Stimulated activated CD4-positive, alpha-beta T cell treated with anti-CD3 and anti-CD28 coated beads, Interleukin-2, amount 100 ng/mL, for 48 hours (primary cell): Measurements from ENCODE around the gene NEFH.
"Not testable (repeated sequence)": the region's sequence is repeated elsewhere in the genome, so short reads cannot be mapped to it uniquely, and the experiment has no call there.

Experiments
- DNase-seq, 2 donors: peaks; one replicate each; pipeline ENCODE4 v3.0.0-alpha.2; 2020

The NEFH gene, protein sequence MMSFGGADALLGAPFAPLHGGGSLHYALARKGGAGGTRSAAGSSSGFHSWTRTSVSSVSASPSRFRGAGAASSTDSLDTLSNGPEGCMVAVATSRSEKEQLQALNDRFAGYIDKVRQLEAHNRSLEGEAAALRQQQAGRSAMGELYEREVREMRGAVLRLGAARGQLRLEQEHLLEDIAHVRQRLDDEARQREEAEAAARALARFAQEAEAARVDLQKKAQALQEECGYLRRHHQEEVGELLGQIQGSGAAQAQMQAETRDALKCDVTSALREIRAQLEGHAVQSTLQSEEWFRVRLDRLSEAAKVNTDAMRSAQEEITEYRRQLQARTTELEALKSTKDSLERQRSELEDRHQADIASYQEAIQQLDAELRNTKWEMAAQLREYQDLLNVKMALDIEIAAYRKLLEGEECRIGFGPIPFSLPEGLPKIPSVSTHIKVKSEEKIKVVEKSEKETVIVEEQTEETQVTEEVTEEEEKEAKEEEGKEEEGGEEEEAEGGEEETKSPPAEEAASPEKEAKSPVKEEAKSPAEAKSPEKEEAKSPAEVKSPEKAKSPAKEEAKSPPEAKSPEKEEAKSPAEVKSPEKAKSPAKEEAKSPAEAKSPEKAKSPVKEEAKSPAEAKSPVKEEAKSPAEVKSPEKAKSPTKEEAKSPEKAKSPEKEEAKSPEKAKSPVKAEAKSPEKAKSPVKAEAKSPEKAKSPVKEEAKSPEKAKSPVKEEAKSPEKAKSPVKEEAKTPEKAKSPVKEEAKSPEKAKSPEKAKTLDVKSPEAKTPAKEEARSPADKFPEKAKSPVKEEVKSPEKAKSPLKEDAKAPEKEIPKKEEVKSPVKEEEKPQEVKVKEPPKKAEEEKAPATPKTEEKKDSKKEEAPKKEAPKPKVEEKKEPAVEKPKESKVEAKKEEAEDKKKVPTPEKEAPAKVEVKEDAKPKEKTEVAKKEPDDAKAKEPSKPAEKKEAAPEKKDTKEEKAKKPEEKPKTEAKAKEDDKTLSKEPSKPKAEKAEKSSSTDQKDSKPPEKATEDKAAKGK

DNA sequence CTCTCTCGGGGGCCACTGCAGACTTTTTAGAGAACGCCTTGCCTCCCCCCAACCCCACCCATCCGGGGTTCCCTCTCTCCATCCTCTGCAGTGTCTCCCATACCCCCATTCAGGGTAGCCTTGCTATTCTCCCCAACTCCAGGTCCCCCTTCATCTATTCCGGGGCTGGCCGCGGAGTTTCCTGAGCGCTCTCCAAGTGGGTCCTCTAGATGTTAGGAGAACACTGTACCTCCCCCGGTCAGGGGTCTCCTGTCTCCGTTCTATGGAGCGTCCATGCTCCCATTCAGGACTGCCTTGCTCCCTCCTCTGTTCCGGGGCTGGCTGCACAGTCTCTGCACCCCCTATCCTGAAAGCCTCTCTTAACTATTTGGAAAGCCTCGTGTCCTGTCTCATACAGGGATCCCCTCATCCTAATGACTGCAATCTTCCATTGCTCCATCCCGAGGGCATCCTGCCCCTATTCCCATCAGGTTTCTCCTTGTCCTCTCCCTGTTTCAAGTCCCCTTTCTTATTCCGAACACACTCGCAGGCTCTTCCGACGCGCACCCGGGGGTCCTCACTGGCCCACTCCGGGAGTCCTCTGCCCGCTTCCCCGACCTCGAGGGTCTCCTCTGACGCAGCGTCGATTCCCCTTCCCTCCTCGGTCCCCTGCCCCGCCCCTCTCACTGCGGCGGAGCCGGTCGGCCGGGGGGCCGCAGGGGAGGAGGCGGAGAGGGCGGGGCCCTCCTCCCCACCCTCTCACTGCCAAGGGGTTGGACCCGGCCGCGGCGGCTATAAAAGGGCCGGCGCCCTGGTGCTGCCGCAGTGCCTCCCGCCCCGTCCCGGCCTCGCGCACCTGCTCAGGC lies at the start of gene NEFH:
Gene NEFH, plus strand, starts transcription at position 802 of the 845 bp plus-strand sequence. CDS start 45 bp downstream, outside the sequence.
- no peak for DNase-seq

GRCh38 chr22:29431986-29432385 lies 48.0 kb upstream of the NEFH start:
- DNase-seq = no peak

GRCh38 chr22:29433856-29434255 lies 46.2 kb upstream of the NEFH start:
- DNase-seq = no peak

DNA sequence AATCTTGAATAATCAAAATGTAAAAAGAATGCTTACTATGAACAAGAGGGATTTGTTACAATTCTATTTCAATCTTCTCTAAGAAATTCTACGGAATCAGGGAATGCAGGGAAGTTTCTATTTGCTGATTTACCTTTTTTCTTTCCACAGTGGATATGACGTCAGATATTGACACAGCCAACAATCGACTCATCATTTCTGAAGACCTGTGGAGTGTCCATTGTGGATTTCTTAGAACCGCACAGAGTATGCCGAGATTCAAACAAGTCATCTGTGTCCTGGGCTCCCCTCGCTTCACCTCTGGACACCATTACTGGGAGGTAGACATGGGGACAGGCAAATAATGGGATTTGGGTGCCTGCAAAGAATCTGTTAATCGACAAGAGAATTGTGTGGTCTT lies 45.7 kb upstream of the NEFH start:
- no peak for DNase-seq

GRCh38 chr22:29435236-29436136 lies 44.5 kb upstream of the NEFH start:
- DNase-seq = no peak

GRCh38 chr22:29438283-29438682 lies 41.7 kb upstream of the NEFH start, which contains the start of gene RFPL1:
Gene RFPL1, plus strand, starts transcription at chr22:29438583.
- not testable (repeated sequence) for DNase-seq

DNA sequence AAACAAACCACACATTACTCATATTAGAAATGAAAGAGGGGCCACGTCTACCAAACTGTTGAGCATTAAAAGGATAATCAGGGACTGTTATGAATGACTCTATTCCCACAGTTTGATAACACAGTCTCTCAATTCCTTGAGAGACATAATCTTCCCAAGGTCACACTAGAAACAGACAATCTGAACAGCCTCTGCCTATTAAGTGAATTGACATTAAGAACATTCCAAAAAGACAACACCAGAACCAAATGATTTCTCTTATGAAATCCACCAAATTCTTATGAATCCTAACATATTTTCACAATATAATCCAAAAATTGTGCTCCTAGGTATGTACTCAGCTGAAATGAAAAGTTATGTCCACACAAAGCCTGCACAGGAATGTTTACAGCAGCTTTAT lies 37.0 kb upstream of the NEFH start:
- no peak for DNase-seq

DNA sequence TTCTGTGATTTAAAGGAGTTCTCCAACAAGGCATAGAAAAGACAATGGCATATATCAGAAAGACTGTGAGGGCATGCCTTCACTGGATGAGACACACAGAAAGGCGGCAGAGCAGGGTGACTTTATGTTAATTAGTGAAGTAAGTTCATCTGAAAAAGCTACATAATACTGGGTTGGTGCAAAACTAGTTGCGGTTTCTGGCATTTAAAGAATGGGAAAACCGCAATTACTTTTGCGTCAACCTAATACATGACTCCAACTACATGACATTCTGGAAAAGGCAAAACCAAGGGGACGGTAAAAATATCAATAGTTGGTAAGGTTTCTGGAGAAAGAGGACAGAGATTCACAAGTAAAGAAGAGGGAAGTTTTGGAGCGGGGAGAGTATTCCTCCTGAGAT lies 36.6 kb upstream of the NEFH start:
- no peak for DNase-seq

DNA sequence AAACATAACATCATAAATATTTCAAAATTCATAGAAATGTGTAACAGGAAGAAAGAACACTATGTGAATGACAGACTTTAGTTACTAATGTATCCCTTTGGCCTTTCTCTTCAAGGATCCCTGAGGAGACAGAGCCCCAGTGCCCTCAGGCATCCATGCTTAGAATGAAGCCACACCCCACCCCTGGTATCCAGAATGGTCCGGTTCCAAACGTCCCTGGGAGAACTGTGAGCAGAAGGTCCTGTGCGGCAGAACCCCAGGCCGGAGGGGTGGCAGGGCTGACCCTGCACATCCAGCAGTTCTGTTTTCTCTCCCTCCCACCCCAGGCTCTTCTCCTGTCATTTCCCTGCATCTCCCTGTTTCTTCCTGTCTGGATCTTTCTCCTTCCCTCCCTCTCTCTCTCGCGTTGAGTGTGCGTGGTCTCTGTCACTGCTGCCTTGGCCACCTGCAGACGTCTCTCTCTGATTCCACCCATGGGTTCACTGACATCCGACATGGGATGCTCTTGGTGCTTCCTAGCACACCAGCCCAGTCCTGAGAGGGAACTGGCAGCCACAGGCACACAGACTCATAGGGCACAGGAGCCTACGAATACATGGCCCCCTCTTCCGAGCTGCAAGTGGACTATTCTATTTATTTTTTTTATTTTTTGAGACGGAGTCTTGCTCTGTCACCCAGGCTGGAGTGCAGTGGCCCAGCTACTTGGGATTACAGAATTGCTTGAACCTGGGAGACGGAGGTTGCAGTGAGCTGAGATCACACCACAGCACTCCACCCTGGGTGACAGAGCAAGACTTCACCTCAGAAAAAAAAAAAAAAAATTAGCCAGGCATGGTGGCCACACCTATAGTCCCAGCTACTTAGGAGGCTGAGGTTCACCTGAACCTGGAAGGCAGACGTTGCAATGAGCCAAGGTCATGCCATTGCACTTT lies 35.9 kb upstream of the NEFH start:
- no peak for DNase-seq

DNA sequence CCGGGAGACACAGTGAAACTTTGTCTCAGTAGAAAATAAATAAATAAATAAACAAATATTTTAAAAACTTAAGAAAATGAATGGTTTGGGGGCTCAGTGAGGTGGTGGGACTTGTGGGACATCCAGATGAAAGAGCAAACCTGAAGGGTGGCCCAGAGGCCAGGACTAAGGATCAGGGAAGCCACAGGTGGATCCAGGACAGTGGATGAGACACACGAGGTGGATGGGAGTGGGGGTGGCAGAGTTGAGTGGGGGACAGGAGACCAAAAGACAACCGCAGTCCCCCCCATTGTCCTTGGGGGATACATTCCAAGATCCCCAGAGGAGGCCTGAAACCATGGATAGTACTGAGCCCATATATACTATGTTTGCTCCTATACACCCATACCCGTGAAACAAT lies 34.5 kb upstream of the NEFH start:
- DNase-seq = no peak

GRCh38 chr22:29447906-29448305 lies 32.1 kb upstream of the NEFH start:
- DNase-seq = no peak

GRCh38 chr22:29449296-29449875 lies 30.6 kb upstream of the NEFH start:
- DNase-seq = no peak

DNA sequence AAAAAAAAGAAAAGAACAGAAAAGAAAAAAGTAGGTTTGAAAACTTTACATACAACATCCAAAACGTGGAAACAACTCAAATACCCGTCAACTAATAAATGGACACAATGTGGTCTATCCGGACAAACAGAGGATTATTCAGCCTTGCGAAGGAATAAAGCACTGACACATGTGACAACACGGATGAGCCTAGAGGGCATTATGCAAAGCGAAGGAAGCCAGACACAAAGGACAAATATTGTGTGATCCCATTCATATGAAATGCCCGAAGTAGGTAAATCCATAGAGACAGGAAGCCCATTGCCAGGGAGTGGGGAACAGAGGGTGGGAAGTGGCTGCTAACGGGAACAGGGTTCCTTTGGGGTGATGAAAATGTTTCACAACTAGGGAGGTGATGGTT lies 29.8 kb upstream of the NEFH start:
- DNase-seq = no peak

- DNase-seq = no peak
Measured at GRCh38 chr22:29451863-29452262, 28.2 kb upstream of the NEFH start.

DNA sequence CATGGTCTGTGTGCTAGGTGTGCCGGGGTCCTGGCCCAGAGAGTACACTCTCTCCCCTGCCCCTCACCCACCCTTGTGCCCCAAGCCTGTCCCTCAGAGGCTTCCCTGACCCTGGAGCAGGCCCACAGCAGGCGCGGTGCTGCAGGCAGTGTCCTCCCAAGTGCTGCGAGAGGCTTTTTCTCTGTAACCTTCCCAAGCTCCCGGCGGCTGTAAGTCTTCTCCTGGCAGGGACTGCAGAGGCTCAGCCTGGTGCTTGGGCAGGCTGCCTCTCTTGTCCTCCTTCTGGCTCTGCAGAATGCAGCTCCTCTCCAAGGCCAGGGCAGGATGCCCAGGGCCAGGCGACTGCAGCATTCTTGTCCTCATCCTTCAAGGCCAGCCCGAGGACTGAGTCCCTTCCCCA lies 25.7 kb upstream of the NEFH start:
- no peak for DNase-seq

DNA sequence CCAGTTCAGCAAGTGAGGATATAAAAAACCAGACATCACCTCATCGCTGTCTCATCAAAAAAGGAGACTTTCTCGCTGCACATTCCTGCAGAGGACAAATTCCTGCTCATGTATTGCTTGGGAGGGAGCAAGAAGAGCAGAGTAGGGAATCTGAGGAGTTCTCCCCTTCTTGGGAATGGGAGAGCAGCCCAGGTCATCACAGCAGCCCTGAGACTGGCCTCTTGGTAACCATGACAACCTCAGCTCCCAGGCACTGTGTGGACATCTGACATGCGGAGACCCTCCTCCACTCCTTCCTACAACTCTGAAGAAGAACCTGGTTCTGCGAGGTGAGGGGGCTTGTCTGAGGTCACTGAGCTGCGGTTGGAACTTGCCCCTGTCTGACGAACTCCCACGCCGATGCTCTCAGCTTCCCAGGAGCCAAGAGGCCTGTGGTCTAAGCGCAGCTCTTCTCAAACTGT lies 23.8 kb upstream of the NEFH start:
- DNase-seq = no peak

- DNase-seq = no peak
Measured at GRCh38 chr22:29457730-29458129, 22.3 kb upstream of the NEFH start.

DNA sequence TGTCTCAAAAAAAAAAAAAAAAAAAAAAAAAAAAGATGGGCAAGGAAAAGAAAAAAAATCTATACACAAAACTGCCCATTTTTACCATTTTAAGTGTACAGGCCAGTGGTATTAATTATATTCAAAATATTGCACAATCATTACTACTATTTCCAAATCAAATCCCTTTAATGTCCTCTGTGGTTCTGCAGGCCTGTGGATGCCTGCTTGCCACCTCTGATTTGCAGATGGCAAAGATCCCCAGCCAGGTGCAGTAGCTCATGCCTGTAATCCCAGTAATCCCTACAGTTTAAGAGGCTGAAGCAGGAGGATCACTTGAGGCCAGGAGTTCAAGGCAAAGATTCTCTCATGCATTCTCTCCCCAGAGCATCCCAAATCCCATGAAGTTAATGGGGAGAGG lies 21.5 kb upstream of the NEFH start:
- DNase-seq = no peak

- no peak for DNase-seq
Measured at GRCh38 chr22:29459773-29460172, 20.2 kb upstream of the NEFH start.

- no peak for DNase-seq
Measured at GRCh38 chr22:29461263-29461662, 18.8 kb upstream of the NEFH start.
